Measurements from ENCODE around the gene SRSF6. TPM values are rescaled to one million over a fixed set of nuclear protein-coding genes. Genes with fewer than 3 reads are reported as not detected.
A peak's percentile ranks its signal among the peaks of the same experiment; 100 is the strongest.

Gene SRSF6
- total RNA-seq, 4 donors from 2014 or later: 60.3 to 153 (median 112) TPM

DNA sequence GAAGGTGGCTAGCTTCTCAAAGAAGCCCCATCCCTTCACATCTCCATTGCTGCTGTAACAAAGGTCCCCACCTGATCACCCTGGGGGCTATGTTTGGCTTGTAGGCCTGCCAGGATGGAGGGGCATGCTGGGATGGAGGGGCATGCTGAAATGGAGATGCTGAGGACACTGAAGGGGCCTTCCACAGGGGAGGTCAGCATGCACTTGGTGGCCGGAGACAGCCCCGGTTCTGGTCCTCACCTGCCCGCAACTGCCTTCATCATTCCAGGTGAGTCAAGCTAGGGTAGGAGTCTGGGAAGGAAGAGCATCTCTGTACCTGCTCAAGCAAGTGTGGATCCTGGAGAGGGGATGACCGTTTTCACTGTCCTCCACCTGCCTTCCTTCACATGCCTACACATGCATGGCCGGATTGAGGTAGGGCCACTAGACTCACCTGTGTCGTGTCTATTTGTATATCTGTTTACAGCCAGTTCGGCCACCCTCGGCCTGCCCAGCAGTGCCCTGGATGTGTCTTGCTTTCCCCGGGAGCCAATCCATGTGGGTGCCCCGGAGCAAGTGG lies 55.8 kb downstream of the SRSF6 start:
- Histone ChIP-seq H3K4me3 (peak overlapping the region; percentile 43 to 46), H3K4me1 (no peaks in the 10 kb centered on the region), H3K27ac (peak overlapping the region; percentile 41 to 82), H3K27me3 (no peaks in the 10 kb centered on the region), H3K9me3 (no peaks in the 10 kb centered on the region), H3K36me3 (no peaks in the 10 kb centered on the region)
- no peak for DNase-seq
- TF ChIP-seq, protein P1, sequence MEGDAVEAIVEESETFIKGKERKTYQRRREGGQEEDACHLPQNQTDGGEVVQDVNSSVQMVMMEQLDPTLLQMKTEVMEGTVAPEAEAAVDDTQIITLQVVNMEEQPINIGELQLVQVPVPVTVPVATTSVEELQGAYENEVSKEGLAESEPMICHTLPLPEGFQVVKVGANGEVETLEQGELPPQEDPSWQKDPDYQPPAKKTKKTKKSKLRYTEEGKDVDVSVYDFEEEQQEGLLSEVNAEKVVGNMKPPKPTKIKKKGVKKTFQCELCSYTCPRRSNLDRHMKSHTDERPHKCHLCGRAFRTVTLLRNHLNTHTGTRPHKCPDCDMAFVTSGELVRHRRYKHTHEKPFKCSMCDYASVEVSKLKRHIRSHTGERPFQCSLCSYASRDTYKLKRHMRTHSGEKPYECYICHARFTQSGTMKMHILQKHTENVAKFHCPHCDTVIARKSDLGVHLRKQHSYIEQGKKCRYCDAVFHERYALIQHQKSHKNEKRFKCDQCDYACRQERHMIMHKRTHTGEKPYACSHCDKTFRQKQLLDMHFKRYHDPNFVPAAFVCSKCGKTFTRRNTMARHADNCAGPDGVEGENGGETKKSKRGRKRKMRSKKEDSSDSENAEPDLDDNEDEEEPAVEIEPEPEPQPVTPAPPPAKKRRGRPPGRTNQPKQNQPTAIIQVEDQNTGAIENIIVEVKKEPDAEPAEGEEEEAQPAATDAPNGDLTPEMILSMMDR (IDR thresholded peaks at IDR 0.05): no peak
- TF ChIP-seq POLR2A (IDR thresholded peaks at IDR 0.05): peak in 1 of 2 donors; percentile 35
- intact Hi-C loops (cut with DNase I; ENCODE audit: low total_unique reads): no loop called here

Small RNAs within 50 kb of the gene (small RNA-seq; reads per million reads assigned to genes)
- gene RF00019: not detected
- gene RNU6-1251P: not detected

Other genes with a start within 250 kb of the SRSF6 start
- gene L3MBTL1, start 49.8 kb downstream of the SRSF6 start, total RNA-seq: 10 to 100 TPM; 19.0 to 30.0 (median 27.6) TPM
- gene SGK2, start 101.1 kb downstream of the SRSF6 start, total RNA-seq: 1 to 10 TPM in 2 of 4 donors, under 1 TPM in 1, not detected in 1; 0.77 to 5.9 (median 2.4) TPM
- gene IFT52, start 133.0 kb downstream of the SRSF6 start, total RNA-seq: 10 to 100 TPM; 39.1 to 64.0 (median 43.0) TPM
- 1 to 10 TPM in 1 of 4 donors, under 1 TPM in 1, not detected in 2; 0.29 to 5.2 TPM for gene MYBL2, start 209.2 kb downstream of the SRSF6 start, total RNA-seq